Activated CD8-positive, alpha-beta memory T cell treated with anti-CD3 and anti-CD28 coated beads, Interleukin-2, amount 50 U/mL, for 24 hours (primary cell): ENCODE results near the gene TMEM132E.

Experiments
- DNase-seq: peaks from one replicate; pipeline ENCODE4 v3.0.0-alpha.2; 2020; ENCODE audit errors: extremely low read depth

The TMEM132E gene

GRCh38 chr17:34603974-34604373, 24.6 kb downstream of the TMEM132E start:
- DNase-seq = no peak

- no peak for DNase-seq
Observed at GRCh38 chr17:34606763-34607162, 27.4 kb downstream of the TMEM132E start.

DNA sequence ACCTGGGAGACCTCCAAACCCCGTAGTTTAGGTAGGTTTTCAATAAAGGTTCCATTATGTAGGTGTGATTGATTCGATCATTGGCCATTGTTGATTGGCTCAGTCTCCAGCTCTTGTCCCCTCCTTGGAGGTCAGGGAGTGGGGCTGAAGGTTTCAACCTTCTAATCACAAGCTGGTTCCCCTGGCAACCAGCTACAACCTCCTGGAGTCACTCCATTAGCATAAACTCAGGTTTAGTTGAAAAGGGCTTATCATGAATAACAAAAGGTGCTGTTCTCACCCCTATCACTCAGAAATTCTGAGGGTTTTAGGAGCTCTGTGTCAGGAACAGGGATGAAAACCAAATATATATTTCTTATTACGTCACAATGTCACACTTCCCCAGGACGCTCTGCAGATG, 28.5 kb downstream of the TMEM132E start:
- no peak for DNase-seq

GRCh38 chr17:34609210-34609609, 29.8 kb downstream of the TMEM132E start:
- no peak for DNase-seq

GRCh38 chr17:34610039-34610438, 30.7 kb downstream of the TMEM132E start:
- no peak for DNase-seq

GRCh38 chr17:34610506-34610905, 31.1 kb downstream of the TMEM132E start:
- DNase-seq = no peak

- DNase-seq = no peak
Observed at GRCh38 chr17:34613064-34614019, 34.0 kb downstream of the TMEM132E start.

- DNase-seq = no peak
Observed at GRCh38 chr17:34614698-34615097, 35.3 kb downstream of the TMEM132E start.

DNA sequence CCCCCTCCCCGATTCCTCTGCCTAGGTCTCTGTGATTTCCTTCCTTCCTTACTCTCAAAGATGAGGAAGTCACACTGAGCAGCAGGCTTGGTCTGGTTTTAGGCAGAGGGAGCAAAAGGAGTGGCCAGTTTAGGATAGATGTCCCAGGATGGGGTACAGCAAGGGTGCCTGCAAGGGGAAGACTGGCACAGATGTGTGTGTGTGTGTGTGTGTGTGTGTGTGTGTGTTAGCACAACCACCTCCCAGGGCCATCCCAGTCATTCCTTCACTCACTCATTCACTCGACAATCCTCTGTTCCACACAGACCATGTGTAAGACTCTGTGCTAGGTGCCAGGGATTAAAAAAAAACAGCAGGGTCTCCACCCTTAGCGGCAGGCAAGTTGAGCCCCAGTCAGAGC, 35.9 kb downstream of the TMEM132E start:
- DNase-seq = no peak

GRCh38 chr17:34616148-34616547, 36.8 kb downstream of the TMEM132E start:
- no peak for DNase-seq

DNA sequence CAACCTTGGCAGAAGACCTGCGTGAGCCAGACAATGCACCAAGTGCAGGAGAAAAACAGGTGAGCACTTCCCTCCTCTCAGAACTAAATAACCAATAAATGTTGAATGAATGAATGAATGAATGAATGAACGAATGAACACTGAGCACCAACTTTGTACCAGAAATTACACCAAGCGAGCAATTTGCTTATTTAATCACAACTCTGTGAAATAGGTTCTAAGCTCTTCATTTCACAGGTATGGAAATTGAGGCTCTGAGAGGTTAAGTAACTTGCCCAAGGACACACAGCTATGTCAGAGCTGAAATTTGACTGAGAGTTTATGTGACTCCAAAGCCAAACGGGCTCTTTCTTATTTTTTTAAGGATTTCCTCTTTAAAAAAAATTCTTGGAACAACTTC, 38.0 kb downstream of the TMEM132E start:
- DNase-seq = no peak

GRCh38 chr17:34619687-34620217, 40.4 kb downstream of the TMEM132E start:
- no peak for DNase-seq

GRCh38 chr17:34620458-34620857, 41.1 kb downstream of the TMEM132E start:
- no peak for DNase-seq

GRCh38 chr17:34622862-34623623, 43.7 kb downstream of the TMEM132E start:
- DNase-seq = no peak

DNA sequence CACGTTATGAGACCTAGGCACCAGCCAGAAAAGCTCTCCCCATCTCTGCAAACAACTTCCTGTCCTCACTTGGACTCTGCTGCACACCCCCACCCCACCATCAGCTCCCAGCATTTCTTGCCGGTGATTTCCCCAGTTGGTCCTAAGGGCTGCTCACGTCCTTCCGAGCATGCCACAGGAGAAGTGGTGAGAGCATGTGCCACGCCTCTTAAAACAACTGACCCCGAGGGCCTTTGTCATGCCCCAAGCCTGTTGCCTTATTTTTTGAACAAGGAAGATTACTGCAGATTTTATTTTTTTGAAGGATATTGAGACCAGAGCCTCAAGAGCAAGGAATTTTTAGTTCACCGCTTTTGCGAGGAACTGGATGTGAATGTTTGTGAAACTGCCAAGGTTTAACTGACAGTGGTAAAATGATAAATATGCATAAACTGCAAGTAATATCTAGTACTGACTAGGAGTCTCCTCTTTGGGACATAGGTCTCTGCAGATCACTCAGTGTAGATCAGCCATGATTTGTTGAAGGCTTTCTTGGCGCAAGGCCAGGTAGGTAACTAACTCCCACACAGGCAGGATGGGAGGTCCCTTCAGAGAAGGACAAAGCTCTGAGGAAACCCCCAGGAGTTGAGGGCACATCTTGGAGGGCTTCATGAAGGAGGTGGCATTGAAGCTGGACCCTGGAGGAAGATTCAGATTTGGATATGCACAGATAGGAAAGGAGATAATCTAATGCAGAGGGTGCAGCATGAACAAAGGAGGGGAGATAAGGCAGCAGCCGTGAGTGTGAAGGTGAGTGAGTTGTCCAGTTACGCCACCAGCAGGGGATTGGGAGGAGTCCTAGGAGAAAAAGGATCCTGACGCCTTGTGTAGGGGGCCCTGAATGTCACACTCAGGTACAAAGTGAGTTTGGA, 44.7 kb downstream of the TMEM132E start:
- no peak for DNase-seq

DNA sequence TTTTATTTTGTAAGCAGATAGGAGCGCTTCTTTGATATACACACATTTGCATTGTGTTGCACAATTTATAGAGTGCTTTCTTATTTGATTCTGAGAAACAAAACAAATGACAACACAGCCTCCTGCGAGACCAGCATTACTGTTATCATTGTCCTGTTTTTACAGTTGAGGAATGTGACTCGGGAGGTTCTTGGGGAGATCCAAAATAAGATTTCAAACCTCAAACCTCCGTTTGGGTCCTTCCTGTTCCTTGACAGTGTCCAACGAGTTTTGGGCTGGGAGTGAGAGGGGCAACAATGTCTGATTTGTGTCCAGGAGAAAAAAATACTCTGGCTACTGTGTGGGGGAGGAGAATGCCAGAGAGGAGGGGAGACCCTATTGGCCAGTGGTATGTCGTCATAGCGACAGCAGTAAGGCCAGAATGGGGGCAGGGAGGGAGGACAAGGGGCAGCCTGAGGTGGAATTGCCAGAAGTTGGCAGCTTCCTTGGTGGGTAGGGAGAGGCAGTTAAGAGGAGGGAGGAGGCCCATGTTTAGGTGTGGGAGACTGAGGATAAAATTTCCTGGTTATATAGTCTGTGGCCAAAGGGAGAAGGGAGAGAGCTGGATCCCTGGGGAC, 45.5 kb downstream of the TMEM132E start:
- DNase-seq = no peak

DNA sequence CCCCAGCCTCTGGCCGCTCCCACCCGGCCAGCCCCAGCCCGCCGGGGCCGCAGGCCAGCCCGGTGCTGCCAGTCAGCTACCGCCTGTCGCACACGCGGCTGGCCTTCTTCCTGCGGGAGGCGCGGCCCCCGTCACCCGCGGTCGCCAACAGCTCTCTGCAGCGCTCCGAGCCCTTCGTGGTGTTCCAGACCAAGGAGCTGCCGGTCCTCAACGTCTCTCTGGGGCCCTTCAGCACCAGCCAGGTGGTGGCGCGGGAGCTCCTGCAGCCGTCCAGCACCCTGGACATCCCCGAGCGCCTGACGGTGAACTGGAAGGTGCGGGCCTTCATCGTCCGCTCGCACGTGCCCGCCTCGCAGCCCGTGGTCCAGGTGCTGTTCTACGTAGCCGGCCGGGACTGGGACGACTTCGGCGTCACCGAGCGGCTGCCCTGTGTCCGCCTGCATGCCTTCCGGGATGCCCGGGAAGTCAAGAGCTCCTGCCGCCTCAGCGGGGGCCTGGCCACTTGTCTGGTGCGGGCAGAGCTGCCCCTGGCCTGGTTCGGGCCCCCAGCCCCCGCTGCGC, 46.8 kb downstream of the TMEM132E start:
- no peak for DNase-seq

DNA sequence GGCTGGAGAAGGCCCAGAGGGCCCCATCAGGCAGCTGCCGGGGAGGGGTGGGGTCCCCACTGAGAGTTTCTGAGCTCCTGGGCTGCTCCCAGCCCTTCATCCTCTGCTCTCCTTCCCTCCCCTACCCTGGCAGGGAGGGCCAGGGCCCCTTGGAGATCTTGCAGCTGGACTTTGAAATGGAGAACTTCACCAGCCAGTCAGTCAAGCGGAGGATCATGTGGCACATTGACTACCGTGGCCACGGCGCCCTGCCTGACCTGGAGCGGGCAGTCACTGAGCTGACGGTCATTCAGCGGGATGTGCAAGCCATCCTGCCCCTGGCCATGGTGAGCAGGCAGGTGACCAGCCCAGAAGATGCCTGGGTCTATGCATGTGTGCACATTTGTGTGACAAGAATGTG, 49.5 kb downstream of the TMEM132E start:
- DNase-seq = no peak

GRCh38 chr17:34633351-34633750, 54.0 kb downstream of the TMEM132E start:
- DNase-seq = no peak

DNA sequence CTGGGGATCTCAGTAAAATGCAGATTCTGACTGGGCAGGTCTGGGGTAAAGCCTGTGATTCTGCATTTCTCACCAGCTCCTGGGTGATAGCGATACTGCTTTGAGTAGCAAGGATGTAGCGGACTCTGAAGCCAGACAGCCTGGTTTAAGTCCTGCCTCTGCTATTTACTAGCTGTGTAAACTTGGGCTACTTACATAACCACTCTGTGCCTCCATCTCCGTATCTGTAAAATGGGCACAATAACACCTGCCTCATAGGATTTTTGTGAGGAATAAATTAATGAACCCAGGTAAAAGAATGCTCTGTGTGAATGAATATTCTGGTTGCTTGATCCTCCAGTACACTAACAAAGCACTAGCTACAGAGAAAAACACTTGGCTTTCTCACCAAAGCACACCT, 54.4 kb downstream of the TMEM132E start:
- DNase-seq = no peak
